Keratinocyte (primary cell): ENCODE results near the gene AKAP13.

Experiments
- CTCF ChIP-seq, 3 experiments: IDR thresholded peaks in 1 of 3; conservative IDR thresholded peaks in 1 of 3; optimal IDR thresholded peaks in 1 of 3; 2 replicates in 2 of 3; 3 replicates in 1 of 3; pipeline versions ENCODE3 to v1.5.1; 2011; ENCODE audit warnings: low read length in 3 of 3, mild to moderate bottlenecking in 3 of 3, moderate library complexity in 2 of 3, control low read depth in 1 of 3, inconsistent platforms in 1 of 3; ENCODE audit not compliant: insufficient read depth in 2 of 3; ENCODE audit errors: extremely low read depth in 1 of 3
- EZH2 ChIP-seq: IDR thresholded peaks from one replicate; pipeline ENCODE4 v1.6.1; 2012; ENCODE audit warnings: inconsistent platforms, mild to moderate bottlenecking, low read length, moderate library complexity

- TF ChIP-seq EZH2 (no peak), CTCF (optimal IDR thresholded peaks at IDR 0.05 in 1 of 3, IDR thresholded peaks at IDR 0.05 in 1 of 3, conservative IDR thresholded peaks at IDR 0.05 in 1 of 3; ENCODE audit: extremely low read depth in 1 of 3, insufficient read depth in 2 of 3, low read length in 3 of 3) (no peak)
These were observed 196.0 kb downstream of the AKAP13 start for GRCh38 chr15:85576392-85576791.
